Neural progenitor cell (in vitro differentiated cells): ENCODE measurements around the gene HIPK2.

Experiments used
- EZH2 ChIP-seq: fragments of 200-600 bp; sonication (generic); IDR thresholded peaks from 2 replicates; pipeline ENCODE4 v1.6.1; 2017; ENCODE audit warnings: antibody characterized with exemption, mild to moderate bottlenecking, moderate library complexity
- EZH2phosphoT487 ChIP-seq: fragments of 200-600 bp; sonication (generic); IDR thresholded peaks from 2 replicates; pipeline ENCODE4 v1.6.1; 2017; ENCODE audit warnings: antibody characterized with exemption
- TF ChIP-seq, protein P1 (sequence below): fragments of 200-600 bp; sonication (generic); IDR thresholded peaks from 2 replicates; pipeline ENCODE4 v1.5.1; 2017; ENCODE audit warnings: antibody characterized with exemption, mild to moderate bottlenecking

DNA sequence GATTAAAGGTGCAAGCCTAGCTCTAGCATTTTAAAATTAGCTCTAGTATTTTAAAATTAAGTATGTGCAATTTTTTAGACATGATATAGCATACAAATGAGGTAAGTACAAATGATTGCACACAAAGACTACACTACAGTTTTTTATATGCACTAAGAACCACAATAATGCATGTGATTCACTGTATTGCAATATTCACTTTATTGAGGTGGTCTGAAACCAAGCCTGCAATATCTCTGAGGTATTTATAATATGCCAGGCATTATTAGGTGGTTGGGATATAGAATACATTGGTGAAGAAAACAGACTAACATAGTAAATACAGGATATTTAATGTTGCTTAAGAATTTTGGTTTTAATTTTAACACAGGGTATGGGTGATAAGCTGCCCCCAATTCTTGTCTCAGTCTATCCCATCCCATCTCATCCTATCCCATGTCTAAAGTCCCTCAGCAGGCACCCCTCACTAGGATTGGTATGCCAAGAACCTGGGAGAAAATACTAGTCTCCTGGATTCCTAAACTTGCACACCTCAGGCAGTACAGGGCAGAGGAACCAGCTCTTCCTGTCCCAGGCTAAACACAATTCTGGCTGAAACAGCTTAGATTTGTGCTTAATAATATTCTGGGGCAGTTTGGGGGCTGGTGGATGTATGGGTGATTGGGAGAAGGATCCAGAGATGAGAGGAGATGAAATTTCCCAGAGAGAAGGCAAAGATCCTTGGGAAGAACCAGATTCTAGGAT is 90.4 kb downstream of the HIPK2 start:
- TF ChIP-seq, protein P1, sequence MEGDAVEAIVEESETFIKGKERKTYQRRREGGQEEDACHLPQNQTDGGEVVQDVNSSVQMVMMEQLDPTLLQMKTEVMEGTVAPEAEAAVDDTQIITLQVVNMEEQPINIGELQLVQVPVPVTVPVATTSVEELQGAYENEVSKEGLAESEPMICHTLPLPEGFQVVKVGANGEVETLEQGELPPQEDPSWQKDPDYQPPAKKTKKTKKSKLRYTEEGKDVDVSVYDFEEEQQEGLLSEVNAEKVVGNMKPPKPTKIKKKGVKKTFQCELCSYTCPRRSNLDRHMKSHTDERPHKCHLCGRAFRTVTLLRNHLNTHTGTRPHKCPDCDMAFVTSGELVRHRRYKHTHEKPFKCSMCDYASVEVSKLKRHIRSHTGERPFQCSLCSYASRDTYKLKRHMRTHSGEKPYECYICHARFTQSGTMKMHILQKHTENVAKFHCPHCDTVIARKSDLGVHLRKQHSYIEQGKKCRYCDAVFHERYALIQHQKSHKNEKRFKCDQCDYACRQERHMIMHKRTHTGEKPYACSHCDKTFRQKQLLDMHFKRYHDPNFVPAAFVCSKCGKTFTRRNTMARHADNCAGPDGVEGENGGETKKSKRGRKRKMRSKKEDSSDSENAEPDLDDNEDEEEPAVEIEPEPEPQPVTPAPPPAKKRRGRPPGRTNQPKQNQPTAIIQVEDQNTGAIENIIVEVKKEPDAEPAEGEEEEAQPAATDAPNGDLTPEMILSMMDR, result no peak
- no peak for TF ChIP-seq EZH2
- TF ChIP-seq EZH2phosphoT487, result no peak
